A673 (cell line): ENCODE measurements around the gene KCNK18. TPM values are rescaled to one million over a fixed set of nuclear protein-coding genes. Genes with fewer than 3 reads are reported as not detected.

Experiments
- BruUV-seq: library from RNA; stranded (reverse); fragments of 400-500 nt; replicated peaks from 2 replicates; lab custom pipeline; 2021; lab: Mats Ljungman, UMichigan
- CTCF ChIA-PET: fragments of 300-600 bp; sonication (Branson Sonifier 250); formaldehyde crosslinking; loops from one replicate; lab custom pipeline; 2022; ENCODE audit warnings: antibody characterized with exemption; lab: Charles Lee
- POLR2A ChIA-PET: fragments of 300-600 bp; sonication (Branson Sonifier 250); formaldehyde crosslinking; loops from one replicate; lab custom pipeline; 2022; ENCODE audit warnings: antibody characterized with exemption; ENCODE audit not compliant: low non-redundant PET; lab: Charles Lee
- DNase-seq: peaks from one replicate; pipeline ENCODE4 v3.0.0-alpha.2; 2015; ENCODE audit warnings: low spot score
- H3K27ac ChIP-seq: fragments of 200-600 bp; sonication (generic); 2 replicates; pipeline ENCODE4 v1.5.1; 2016; ENCODE audit warnings: mixed run types, low read depth, mild to moderate bottlenecking, mixed read lengths, antibody characterized with exemption, low read length; ENCODE audit not compliant: poor library complexity, severe bottlenecking
- H3K27me3 ChIP-seq: fragments of 200-600 bp; sonication (generic); replicated peaks from 2 replicates; pipeline ENCODE4 v1.6.1; 2017; ENCODE audit warnings: mixed run types, low read depth, mild to moderate bottlenecking, mixed read lengths, antibody characterized with exemption, low read length; ENCODE audit not compliant: insufficient read depth, poor library complexity
- H3K36me3 ChIP-seq: fragments of 200-600 bp; sonication (generic); 2 replicates; pipeline ENCODE4 v1.6.1; 2016; ENCODE audit warnings: mixed run types, mild to moderate bottlenecking, mixed read lengths, antibody characterized with exemption, low read length; ENCODE audit not compliant: insufficient read depth, poor library complexity, severe bottlenecking
- H3K4me1 ChIP-seq: fragments of 200-600 bp; sonication (generic); 2 replicates; pipeline ENCODE4 v1.6.1; 2017; ENCODE audit warnings: mixed run types, mild to moderate bottlenecking, mixed read lengths, antibody characterized with exemption, low read length; ENCODE audit not compliant: insufficient read depth, poor library complexity, severe bottlenecking
- H3K4me3 ChIP-seq: fragments of 200-600 bp; sonication (generic); 2 replicates; pipeline ENCODE4 v1.5.1; 2016; ENCODE audit warnings: low read depth, mixed run types, mild to moderate bottlenecking, mixed read lengths, low read length; ENCODE audit not compliant: poor library complexity, severe bottlenecking
- H3K9me3 ChIP-seq: fragments of 200-600 bp; sonication (generic); 2 replicates; pipeline ENCODE4 v1.6.1; 2016; ENCODE audit warnings: mixed run types, low read depth, mild to moderate bottlenecking, mixed read lengths, antibody characterized with exemption, low read length; ENCODE audit not compliant: poor library complexity, severe bottlenecking
- EZH2 ChIP-seq: fragments of 200-600 bp; sonication (generic); IDR thresholded peaks from 2 replicates; pipeline ENCODE4 v1.6.1; 2017; ENCODE audit warnings: borderline replicate concordance, low read depth, mild to moderate bottlenecking, mixed read lengths, antibody characterized with exemption, low read length; ENCODE audit not compliant: poor library complexity, severe bottlenecking
- intact Hi-C: fragments of 100-400 bp; cut with micrococcal nuclease; formaldehyde crosslinking; loops from one replicate; pipeline ENCODE4 v1.10.0; 2022; ENCODE audit not compliant: unreplicated experiment
- total RNA-seq: library from RNA; stranded (reverse); gene quantifications from 2 replicates; pipeline ENCODE4 v1.2.3, GENCODE V29; 2021
- TF ChIP-seq, protein P1 (sequence below): fragments of 300-800, 200-600 bp; sonication (generic); conservative IDR thresholded peaks from 2 replicates; pipeline ENCODE4 v1.5.1; 2017; ENCODE audit warnings: low read depth, mild to moderate bottlenecking, antibody characterized with exemption, low read length, moderate library complexity, mixed read lengths

Gene KCNK18
- total RNA-seq, 1 experiment from 2014 or later = 0.43 TPM

DNA sequence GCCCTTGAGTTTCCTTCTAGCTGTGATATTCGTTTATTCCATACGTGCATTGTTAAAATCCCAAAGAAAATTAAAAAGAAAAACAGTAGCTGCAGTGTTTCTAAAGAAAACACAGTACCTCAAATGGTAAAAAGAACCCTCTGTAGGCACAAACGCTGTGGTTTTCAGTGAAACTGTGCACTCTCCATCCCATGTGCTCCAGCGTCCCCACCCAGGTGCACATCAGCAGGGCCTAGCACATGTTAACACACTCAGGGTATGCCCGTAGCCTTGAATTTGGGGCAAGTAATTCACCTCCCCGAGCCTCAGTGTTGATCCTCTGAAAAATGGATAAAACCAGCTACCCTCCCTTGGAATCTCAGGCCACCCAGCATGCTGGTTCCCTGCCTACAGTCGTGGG lies 53.1 kb downstream of the KCNK18 start:
- ChIA-PET CTCF (no interaction called here), POLR2A (no interaction called here)
- H3K4me3 ChIP-seq = no peak overlapping the region
- DNase-seq = no peak
- no peaks in the 10 kb centered on the region for H3K9me3 ChIP-seq
- intact Hi-C loops = no loop called here
- TF ChIP-seq, protein P1, sequence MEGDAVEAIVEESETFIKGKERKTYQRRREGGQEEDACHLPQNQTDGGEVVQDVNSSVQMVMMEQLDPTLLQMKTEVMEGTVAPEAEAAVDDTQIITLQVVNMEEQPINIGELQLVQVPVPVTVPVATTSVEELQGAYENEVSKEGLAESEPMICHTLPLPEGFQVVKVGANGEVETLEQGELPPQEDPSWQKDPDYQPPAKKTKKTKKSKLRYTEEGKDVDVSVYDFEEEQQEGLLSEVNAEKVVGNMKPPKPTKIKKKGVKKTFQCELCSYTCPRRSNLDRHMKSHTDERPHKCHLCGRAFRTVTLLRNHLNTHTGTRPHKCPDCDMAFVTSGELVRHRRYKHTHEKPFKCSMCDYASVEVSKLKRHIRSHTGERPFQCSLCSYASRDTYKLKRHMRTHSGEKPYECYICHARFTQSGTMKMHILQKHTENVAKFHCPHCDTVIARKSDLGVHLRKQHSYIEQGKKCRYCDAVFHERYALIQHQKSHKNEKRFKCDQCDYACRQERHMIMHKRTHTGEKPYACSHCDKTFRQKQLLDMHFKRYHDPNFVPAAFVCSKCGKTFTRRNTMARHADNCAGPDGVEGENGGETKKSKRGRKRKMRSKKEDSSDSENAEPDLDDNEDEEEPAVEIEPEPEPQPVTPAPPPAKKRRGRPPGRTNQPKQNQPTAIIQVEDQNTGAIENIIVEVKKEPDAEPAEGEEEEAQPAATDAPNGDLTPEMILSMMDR = no peak
- peaks cover 44% of the 10 kb centered on the region for H3K27me3 ChIP-seq
- H3K27ac ChIP-seq = no peak overlapping the region
- no TSS peak for BruUV-seq
- H3K4me1 ChIP-seq = no peaks in the 10 kb centered on the region
- no peaks in the 10 kb centered on the region for H3K36me3 ChIP-seq

DNA sequence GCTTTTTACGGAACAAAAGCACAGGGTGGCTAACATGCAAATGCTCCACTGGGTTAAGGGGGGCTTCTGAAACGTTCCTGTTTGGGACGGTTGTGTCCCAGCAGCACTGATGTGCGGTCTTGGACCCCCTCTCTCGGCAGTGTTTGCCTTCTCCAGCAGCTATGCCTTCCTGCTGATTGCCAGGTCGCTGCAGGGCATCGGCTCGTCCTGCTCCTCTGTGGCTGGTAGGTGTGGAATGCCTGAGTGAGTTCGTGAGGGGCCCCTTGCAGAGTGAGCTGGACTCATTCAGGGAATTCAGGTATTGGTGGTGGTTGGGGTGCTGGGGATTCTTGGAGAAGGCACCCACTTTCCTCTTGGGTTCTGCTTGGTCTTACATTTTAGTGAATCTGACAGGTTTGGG lies 56.6 kb downstream of the KCNK18 start:
- no peak overlapping the region for H3K4me3 ChIP-seq
- H3K9me3 ChIP-seq = no peaks in the 10 kb centered on the region
- ChIA-PET CTCF (no interaction called here), POLR2A (no interaction called here)
- no peak for DNase-seq
- peaks cover 11% of the 10 kb centered on the region for H3K27me3 ChIP-seq
- TF ChIP-seq, protein P1 = no peak
- no peak overlapping the region for H3K27ac ChIP-seq
- no TSS peak for BruUV-seq
- no peaks in the 10 kb centered on the region for H3K4me1 ChIP-seq
- no peaks in the 10 kb centered on the region for H3K36me3 ChIP-seq
- intact Hi-C loops = no loop called here

DNA sequence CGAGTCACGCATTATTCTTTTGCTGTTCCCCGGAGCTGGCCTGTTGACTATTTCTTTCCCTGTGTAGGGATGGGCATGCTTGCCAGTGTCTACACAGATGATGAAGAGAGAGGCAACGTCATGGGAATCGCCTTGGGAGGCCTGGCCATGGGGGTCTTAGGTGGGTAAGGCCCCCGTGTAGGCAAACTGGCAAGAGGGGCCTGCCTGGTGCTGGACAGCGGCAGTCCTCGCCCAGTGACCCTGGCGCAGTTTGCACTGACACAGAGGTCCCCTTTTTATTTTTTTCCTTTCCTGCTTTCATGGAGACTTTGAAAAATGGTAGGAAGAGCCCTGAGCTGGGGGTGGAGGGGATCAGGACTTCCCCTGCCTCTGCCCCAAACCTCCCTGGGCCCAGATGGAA lies 57.0 kb downstream of the KCNK18 start:
- TF ChIP-seq EZH2 = no peak
- TF ChIP-seq, protein P1 = no peak
- ChIA-PET POLR2A (no interaction called here), CTCF (no interaction called here)
- intact Hi-C loops = no loop called here
- no peaks in the 10 kb centered on the region for H3K36me3 ChIP-seq
- H3K4me1 ChIP-seq = no peaks in the 10 kb centered on the region
- BruUV-seq = no TSS peak
- no peak for DNase-seq
- no peaks in the 10 kb centered on the region for H3K9me3 ChIP-seq
- H3K27ac ChIP-seq = no peak overlapping the region
- H3K27me3 ChIP-seq = peaks cover 7% of the 10 kb centered on the region
- H3K4me3 ChIP-seq = no peak overlapping the region
